GM18870 (cell line): ENCODE measurements around the gene SUGP2.

Experiments
- ATAC-seq: cut with Tn5 transposase; IDR thresholded peaks from one replicate; pipeline ENCODE4 v1.9.1; 2021; ENCODE audit warnings: moderate library complexity; ENCODE audit not compliant: unreplicated experiment

SUGP2 gene

GRCh38 chr19:18993115-18993514 is 40.2 kb downstream of the SUGP2 start:
- ATAC-seq = no peak

- no peak for ATAC-seq
These were observed 40.6 kb downstream of the SUGP2 start for GRCh38 chr19:18992696-18993095.

GRCh38 chr19:18991468-18991867 is 41.8 kb downstream of the SUGP2 start:
- ATAC-seq = no peak

- no peak for ATAC-seq
These were observed 42.3 kb downstream of the SUGP2 start for GRCh38 chr19:18991006-18991405.

GRCh38 chr19:18990128-18990708 is 43.1 kb downstream of the SUGP2 start:
- ATAC-seq = no peak

GRCh38 chr19:18989316-18989715 is 44.0 kb downstream of the SUGP2 start:
- no peak for ATAC-seq

GRCh38 chr19:18987456-18987855 is 45.9 kb downstream of the SUGP2 start:
- no peak for ATAC-seq

GRCh38 chr19:18985257-18985656 is 48.1 kb downstream of the SUGP2 start:
- no peak for ATAC-seq

- no peak for ATAC-seq
These were observed 49.1 kb downstream of the SUGP2 start for GRCh38 chr19:18984251-18984650.

- ATAC-seq = no peak
These were observed 50.6 kb downstream of the SUGP2 start for GRCh38 chr19:18982669-18983068.

- no peak for ATAC-seq
These were observed 52.8 kb downstream of the SUGP2 start for GRCh38 chr19:18980432-18981020.

- no peak for ATAC-seq
These were observed 54.7 kb downstream of the SUGP2 start for GRCh38 chr19:18978616-18979015.

- ATAC-seq = no peak
These were observed 57.4 kb downstream of the SUGP2 start for GRCh38 chr19:18975869-18976268.

GRCh38 chr19:18975011-18975410 is 58.3 kb downstream of the SUGP2 start:
- ATAC-seq = no peak

- no peak for ATAC-seq
These were observed 60.5 kb downstream of the SUGP2 start for GRCh38 chr19:18972851-18973250.

GRCh38 chr19:18972301-18972811 is 61.0 kb downstream of the SUGP2 start:
- ATAC-seq = no peak

- ATAC-seq = no peak
These were observed 63.2 kb downstream of the SUGP2 start for GRCh38 chr19:18969931-18970659.

GRCh38 chr19:18967358-18968146 is 65.8 kb downstream of the SUGP2 start:
- no peak for ATAC-seq

GRCh38 chr19:18966307-18966706 is 67.0 kb downstream of the SUGP2 start:
- no peak for ATAC-seq

- no peak for ATAC-seq
These were observed 69.2 kb downstream of the SUGP2 start for GRCh38 chr19:18964121-18964520.
